ENCODE results near the gene BTRC. TPM values are rescaled to one million over a fixed set of nuclear protein-coding genes. Genes with fewer than 3 reads are reported as not detected.

BTRC gene
- total RNA-seq, 2 experiments from 2014 or later, result 13.5 to 15.2 TPM

GRCh38 chr10:101476383-101476782 is 122.4 kb downstream of the BTRC start:
- Mint-ChIP-seq H3K9me3 (no peaks in the 10 kb centered on the region), H3K4me3 (no peak overlapping the region), H3K36me3 (peaks cover 4% of the 10 kb centered on the region), H3K4me1 (no peaks in the 10 kb centered on the region), H3K27ac (no peak overlapping the region), H3K27me3 (no peaks in the 10 kb centered on the region)
- POLR2A ChIA-PET, result no interaction called here
- DNase-seq (no peak), ATAC-seq (ENCODE audit: low read depth) (no peak)

GRCh38 chr10:101478956-101479355 is 125.0 kb downstream of the BTRC start:
- peaks cover 2% of the 10 kb centered on the region for H3K4me1 Mint-ChIP-seq
- H3K27ac Mint-ChIP-seq, result no peak overlapping the region
- POLR2A ChIA-PET, result interaction anchor here (0.7 kb wide), 1 partner anchor 20 kb away, joined by 4 read pairs; no protein-coding TSS in a partner anchor
- no peak overlapping the region for H3K4me3 Mint-ChIP-seq
- ATAC-seq (ENCODE audit: low read depth) (no peak), DNase-seq (no peak)
- no peaks in the 10 kb centered on the region for H3K9me3 Mint-ChIP-seq
- H3K36me3 Mint-ChIP-seq, result peaks cover 2% of the 10 kb centered on the region
- H3K27me3 Mint-ChIP-seq, result no peaks in the 10 kb centered on the region

GRCh38 chr10:101481256-101481655 is 127.3 kb downstream of the BTRC start:
- no peak overlapping the region for H3K4me3 Mint-ChIP-seq
- no peaks in the 10 kb centered on the region for H3K9me3 Mint-ChIP-seq
- DNase-seq, result no peak
- peaks cover 2% of the 10 kb centered on the region for H3K4me1 Mint-ChIP-seq
- no peak overlapping the region for H3K27ac Mint-ChIP-seq
- H3K27me3 Mint-ChIP-seq, result peaks cover 1% of the 10 kb centered on the region
- POLR2A ChIA-PET, result no interaction called here
- no peak for ATAC-seq (ENCODE audit: low read depth)
- H3K36me3 Mint-ChIP-seq, result peaks cover 2% of the 10 kb centered on the region

- POLR2A ChIA-PET, result no interaction called here
- Mint-ChIP-seq H3K4me1 (peaks cover 2% of the 10 kb centered on the region), H3K36me3 (peaks cover 2% of the 10 kb centered on the region), H3K9me3 (no peaks in the 10 kb centered on the region), H3K27ac (no peak overlapping the region), H3K4me3 (no peak overlapping the region), H3K27me3 (peaks cover 1% of the 10 kb centered on the region)
- no peak for ATAC-seq (ENCODE audit: low read depth)
- no peak for DNase-seq
Observed at GRCh38 chr10:101482568-101482967, 128.6 kb downstream of the BTRC start.

- ATAC-seq (ENCODE audit: low read depth) (no peak), DNase-seq (no peak)
- H3K36me3 Mint-ChIP-seq, result peaks cover 2% of the 10 kb centered on the region
- H3K9me3 Mint-ChIP-seq, result no peaks in the 10 kb centered on the region
- H3K27me3 Mint-ChIP-seq, result peaks cover 1% of the 10 kb centered on the region
- H3K27ac Mint-ChIP-seq, result no peak overlapping the region
- POLR2A ChIA-PET, result no interaction called here
- H3K4me1 Mint-ChIP-seq, result peaks cover 2% of the 10 kb centered on the region
- H3K4me3 Mint-ChIP-seq, result no peak overlapping the region
Observed at GRCh38 chr10:101484175-101484745, 130.3 kb downstream of the BTRC start.

GRCh38 chr10:101485207-101485606 is 131.2 kb downstream of the BTRC start:
- Mint-ChIP-seq H3K27me3 (peaks cover 1% of the 10 kb centered on the region), H3K4me1 (peaks cover 2% of the 10 kb centered on the region), H3K4me3 (no peak overlapping the region), H3K36me3 (peaks cover 2% of the 10 kb centered on the region), H3K9me3 (no peaks in the 10 kb centered on the region), H3K27ac (no peak overlapping the region)
- ATAC-seq (ENCODE audit: low read depth), result no peak
- DNase-seq, result no peak
- POLR2A ChIA-PET, result no interaction called here

GRCh38 chr10:101485681-101486554 is 132.0 kb downstream of the BTRC start:
- Mint-ChIP-seq H3K4me3 (no peak overlapping the region), H3K27me3 (peaks cover 1% of the 10 kb centered on the region), H3K9me3 (no peaks in the 10 kb centered on the region), H3K4me1 (peaks cover 5% of the 10 kb centered on the region), H3K27ac (no peak overlapping the region), H3K36me3 (peaks cover 4% of the 10 kb centered on the region)
- no peak for DNase-seq
- POLR2A ChIA-PET, result no interaction called here
- no peak for ATAC-seq (ENCODE audit: low read depth)

DNA sequence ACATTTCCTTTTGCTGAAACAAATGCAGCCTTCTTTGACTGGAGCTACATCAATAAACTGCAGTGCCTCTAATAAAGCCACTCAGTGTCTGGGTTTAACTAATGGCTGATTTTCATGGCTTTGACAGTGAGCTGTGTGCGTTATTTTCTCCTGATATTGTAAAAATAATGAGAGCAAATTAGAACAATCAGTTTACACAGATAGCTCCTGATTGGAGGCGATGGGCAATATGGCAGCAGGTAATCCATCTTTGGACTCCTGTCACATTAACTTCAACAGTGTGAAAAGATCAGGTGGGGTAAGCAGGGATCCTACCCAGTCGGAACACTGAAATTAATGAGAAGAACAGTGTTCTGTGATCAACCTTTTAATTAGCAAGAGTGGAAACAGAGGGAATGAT is 133.4 kb downstream of the BTRC start:
- peaks cover 4% of the 10 kb centered on the region for H3K36me3 Mint-ChIP-seq
- no peak for DNase-seq
- peaks cover 7% of the 10 kb centered on the region for H3K4me1 Mint-ChIP-seq
- no peak overlapping the region for H3K4me3 Mint-ChIP-seq
- no peak for ATAC-seq (ENCODE audit: low read depth)
- POLR2A ChIA-PET, result no interaction called here
- H3K27ac Mint-ChIP-seq, result no peak overlapping the region
- H3K9me3 Mint-ChIP-seq, result no peaks in the 10 kb centered on the region
- H3K27me3 Mint-ChIP-seq, result peaks cover 1% of the 10 kb centered on the region

DNA sequence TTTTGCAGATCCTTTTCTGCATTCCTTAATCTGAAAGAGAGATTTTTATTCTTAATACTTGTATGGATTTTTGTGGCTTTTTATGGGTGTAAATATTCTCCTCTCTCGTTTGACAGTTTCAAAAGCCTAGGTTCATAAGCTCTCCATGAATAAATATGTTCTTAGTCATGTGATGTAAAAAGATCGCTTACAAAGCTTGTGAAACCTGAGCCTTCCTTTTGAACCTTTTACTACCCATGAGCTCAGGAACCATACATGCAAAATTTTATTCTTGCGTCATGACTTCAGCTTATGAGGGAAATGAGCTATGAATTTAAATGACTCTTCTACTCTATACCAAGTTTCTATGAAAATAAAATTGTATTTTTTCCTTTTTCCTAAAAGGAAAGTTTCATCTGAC is 135.4 kb downstream of the BTRC start:
- no peaks in the 10 kb centered on the region for H3K9me3 Mint-ChIP-seq
- POLR2A ChIA-PET, result no interaction called here
- no peak overlapping the region for H3K27ac Mint-ChIP-seq
- DNase-seq (no peak), ATAC-seq (ENCODE audit: low read depth) (no peak)
- H3K27me3 Mint-ChIP-seq, result peaks cover 1% of the 10 kb centered on the region
- H3K36me3 Mint-ChIP-seq, result peaks cover 2% of the 10 kb centered on the region
- no peak overlapping the region for H3K4me3 Mint-ChIP-seq
- peaks cover 5% of the 10 kb centered on the region for H3K4me1 Mint-ChIP-seq

- POLR2A ChIA-PET, result no interaction called here
Observed at GRCh38 chr10:101490026-101490425, 136.1 kb downstream of the BTRC start.

DNA sequence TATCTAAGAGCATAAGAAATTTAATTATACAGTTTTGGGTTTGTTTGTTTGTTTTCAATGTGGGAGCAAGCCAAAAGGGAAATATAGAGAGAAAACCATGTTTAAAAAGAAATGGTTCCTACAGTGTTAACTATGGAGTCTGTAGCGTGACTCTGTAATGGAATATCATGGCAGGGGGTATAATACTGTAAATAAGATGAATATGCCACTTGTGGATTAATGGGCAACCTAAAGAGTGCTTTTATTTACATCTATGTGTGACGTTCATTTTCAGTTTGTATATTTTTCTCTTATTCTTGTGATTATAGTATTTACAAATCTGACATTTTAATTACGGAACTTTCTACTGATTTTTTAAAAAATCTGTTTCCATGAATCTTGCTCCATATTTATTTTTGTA is 138.2 kb downstream of the BTRC start:
- H3K4me3 Mint-ChIP-seq, result no peak overlapping the region
- POLR2A ChIA-PET, result no interaction called here
- peaks cover 5% of the 10 kb centered on the region for H3K4me1 Mint-ChIP-seq
- H3K36me3 Mint-ChIP-seq, result peaks cover 2% of the 10 kb centered on the region
- H3K9me3 Mint-ChIP-seq, result no peaks in the 10 kb centered on the region
- no peak overlapping the region for H3K27ac Mint-ChIP-seq
- no peaks in the 10 kb centered on the region for H3K27me3 Mint-ChIP-seq
- no peak for ATAC-seq (ENCODE audit: low read depth)
- no peak for DNase-seq

More at GRCh38 chr10:101490026-101490425, 136.1 kb downstream of the BTRC start:
- Mint-ChIP-seq H3K27me3 (peaks cover 1% of the 10 kb centered on the region), H3K4me3 (no peak overlapping the region), H3K4me1 (peaks cover 5% of the 10 kb centered on the region), H3K9me3 (no peaks in the 10 kb centered on the region), H3K27ac (no peak overlapping the region), H3K36me3 (peaks cover 2% of the 10 kb centered on the region)
- DNase-seq (no peak), ATAC-seq (ENCODE audit: low read depth) (no peak)

GRCh38 chr10:101492814-101493213 is 138.8 kb downstream of the BTRC start:
- H3K27ac Mint-ChIP-seq, result no peak overlapping the region
- ATAC-seq (ENCODE audit: low read depth) (no peak), DNase-seq (no peak)
- H3K4me3 Mint-ChIP-seq, result no peak overlapping the region
- H3K9me3 Mint-ChIP-seq, result no peaks in the 10 kb centered on the region
- POLR2A ChIA-PET, result no interaction called here
- no peaks in the 10 kb centered on the region for H3K27me3 Mint-ChIP-seq
- peaks cover 2% of the 10 kb centered on the region for H3K36me3 Mint-ChIP-seq
- peaks cover 5% of the 10 kb centered on the region for H3K4me1 Mint-ChIP-seq

GRCh38 chr10:101493249-101493648 is 139.3 kb downstream of the BTRC start:
- H3K27me3 Mint-ChIP-seq, result no peaks in the 10 kb centered on the region
- DNase-seq (no peak), ATAC-seq (ENCODE audit: low read depth) (no peak)
- POLR2A ChIA-PET, result no interaction called here
- H3K9me3 Mint-ChIP-seq, result no peaks in the 10 kb centered on the region
- H3K4me1 Mint-ChIP-seq, result peaks cover 5% of the 10 kb centered on the region
- no peak overlapping the region for H3K4me3 Mint-ChIP-seq
- H3K27ac Mint-ChIP-seq, result no peak overlapping the region
- peaks cover 2% of the 10 kb centered on the region for H3K36me3 Mint-ChIP-seq

DNA sequence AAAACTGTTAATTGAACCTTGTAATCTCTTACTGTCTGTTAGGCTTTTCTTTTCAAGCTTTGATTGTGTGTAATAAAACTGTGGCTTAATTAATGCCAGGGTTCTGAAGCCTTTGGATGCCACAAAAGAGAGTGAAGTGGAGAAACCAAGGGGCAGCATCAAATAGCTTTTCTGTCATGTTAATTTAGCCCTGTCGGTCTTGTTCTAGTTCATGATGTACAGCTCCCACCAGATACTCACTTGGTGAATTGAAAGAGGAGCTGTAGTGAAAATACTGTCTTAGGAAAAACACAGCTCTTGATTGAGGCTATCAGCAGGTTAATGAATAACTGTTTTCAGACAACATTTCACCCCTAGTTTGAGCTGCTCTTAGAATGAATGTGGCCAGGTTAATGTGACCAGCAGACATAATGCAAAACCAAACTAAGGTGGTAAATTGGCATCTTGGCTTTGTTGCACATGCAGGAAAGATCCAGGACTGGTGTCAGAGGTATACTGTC is 139.9 kb downstream of the BTRC start:
- POLR2A ChIA-PET, result no interaction called here
- peaks cover 2% of the 10 kb centered on the region for H3K36me3 Mint-ChIP-seq
- H3K4me1 Mint-ChIP-seq, result peaks cover 5% of the 10 kb centered on the region
- no peak overlapping the region for H3K27ac Mint-ChIP-seq
- H3K4me3 Mint-ChIP-seq, result no peak overlapping the region
- ATAC-seq (ENCODE audit: low read depth) (no peak), DNase-seq (no peak)
- H3K9me3 Mint-ChIP-seq, result no peaks in the 10 kb centered on the region
- no peaks in the 10 kb centered on the region for H3K27me3 Mint-ChIP-seq
